Activated T-helper 1 cell treated with anti-CD3 and anti-CD28 coated beads, Interleukin-12 subunit alpha, Interleukin-12 subunit beta, Interleukin-2, Interleukin-4 antibody, amounts not matched to agents 30 ng/mL and 10 ng/mL and 1 ng/mL, durations not matched to agents 14 hours and 24 hours and 36 hours (primary cell): ENCODE results near the gene VPS26B. TPM values are rescaled to one million over a fixed set of nuclear protein-coding genes. Genes with fewer than 3 reads are reported as not detected.
"Not testable (repeated sequence)": the region's sequence is repeated elsewhere in the genome, so short reads cannot be mapped to it uniquely, and the experiment has no call there.

Experiments
- DNase-seq: peaks from one replicate; pipeline ENCODE4 v3.0.0; 2021; ENCODE audit warnings: low spot score
- H3K27ac Mint-ChIP-seq: one replicate; pipeline ENCODE4 v1.8.0; 2021; ENCODE audit warnings: mild to moderate bottlenecking, mixed read lengths
- H3K27me3 Mint-ChIP-seq: one replicate; pipeline ENCODE4 v1.8.0; 2022; ENCODE audit warnings: mild to moderate bottlenecking, moderate library complexity, mixed read lengths; ENCODE audit not compliant: insufficient read depth
- H3K36me3 Mint-ChIP-seq: one replicate; pipeline ENCODE4 v1.8.0; 2021; ENCODE audit warnings: low read depth, mixed read lengths
- H3K4me1 Mint-ChIP-seq: one replicate; pipeline ENCODE4 v1.8.0; 2021; ENCODE audit warnings: low read depth, mixed read lengths
- H3K4me3 Mint-ChIP-seq: one replicate; pipeline ENCODE4 v1.8.0; 2021; ENCODE audit warnings: mild to moderate bottlenecking, moderate library complexity, mixed read lengths
- H3K9me3 Mint-ChIP-seq: one replicate; pipeline ENCODE4 v1.8.0; 2021; ENCODE audit warnings: mixed read lengths
- intact Hi-C: fragments of 100-400 bp; cut with micrococcal nuclease; formaldehyde crosslinking; loops from one replicate; pipeline ENCODE4 v1.15.1; 2024
- total RNA-seq: library from RNA; stranded (reverse); gene quantifications from 2 replicates; pipeline ENCODE4 v1.2.3, GENCODE V29; 2022

VPS26B gene
- total RNA-seq, 1 donor from 2014 or later, result 43.2 TPM

DNA sequence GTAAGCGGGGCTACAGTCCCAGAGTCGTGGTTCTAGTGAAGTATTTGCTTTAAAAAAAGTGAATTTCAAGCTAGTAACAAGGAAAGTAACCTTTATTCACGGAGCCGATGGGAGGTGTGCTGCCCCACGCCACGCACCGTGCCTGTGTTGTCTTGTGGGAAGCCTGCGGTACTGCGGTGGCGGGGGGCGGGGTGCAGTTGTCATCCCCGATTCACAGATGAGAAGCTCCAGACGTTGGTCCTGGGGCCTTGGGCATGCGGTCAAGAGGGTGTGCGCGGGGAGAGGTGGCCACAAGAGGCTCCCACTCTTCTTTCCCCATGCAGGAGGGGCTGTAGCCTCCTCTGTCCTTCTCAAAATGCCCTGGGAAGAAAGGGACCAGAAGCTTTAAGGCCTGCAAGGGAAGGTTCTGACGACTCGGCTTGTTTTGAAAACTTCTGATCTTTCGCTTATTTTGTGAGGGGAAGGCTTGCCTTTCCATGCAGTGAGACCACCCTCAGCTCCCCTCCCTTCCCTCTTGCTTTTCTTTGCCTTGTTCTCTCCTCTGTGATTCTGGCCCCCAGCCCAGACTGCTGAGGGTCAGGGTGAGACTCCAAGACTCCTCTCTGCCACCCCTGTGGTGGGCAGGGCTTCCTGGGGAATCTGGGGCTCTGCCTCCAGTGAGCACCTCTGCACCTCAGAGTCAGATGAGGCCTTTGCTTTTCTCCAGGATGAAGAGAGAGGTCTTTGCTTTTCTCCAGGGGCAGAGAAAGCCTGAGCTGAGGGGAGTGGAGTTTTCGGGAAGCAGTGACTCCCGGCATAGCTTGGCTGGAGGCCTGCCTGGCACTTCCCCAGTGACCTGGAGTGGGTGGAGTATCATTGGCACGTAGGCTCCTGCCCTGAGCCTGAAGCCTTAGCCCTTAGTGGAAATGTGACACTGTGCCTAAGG, 57.9 kb downstream of the VPS26B start:
- intact Hi-C loops, result no loop called here
- Mint-ChIP-seq H3K36me3 (peaks cover 7% of the 10 kb centered on the region), H3K9me3 (no peaks in the 10 kb centered on the region), H3K27ac (no peak overlapping the region), H3K4me3 (no peak overlapping the region), H3K4me1 (peaks cover 13% of the 10 kb centered on the region), H3K27me3 (no peaks in the 10 kb centered on the region)
- DNase-seq, result no peak

DNA sequence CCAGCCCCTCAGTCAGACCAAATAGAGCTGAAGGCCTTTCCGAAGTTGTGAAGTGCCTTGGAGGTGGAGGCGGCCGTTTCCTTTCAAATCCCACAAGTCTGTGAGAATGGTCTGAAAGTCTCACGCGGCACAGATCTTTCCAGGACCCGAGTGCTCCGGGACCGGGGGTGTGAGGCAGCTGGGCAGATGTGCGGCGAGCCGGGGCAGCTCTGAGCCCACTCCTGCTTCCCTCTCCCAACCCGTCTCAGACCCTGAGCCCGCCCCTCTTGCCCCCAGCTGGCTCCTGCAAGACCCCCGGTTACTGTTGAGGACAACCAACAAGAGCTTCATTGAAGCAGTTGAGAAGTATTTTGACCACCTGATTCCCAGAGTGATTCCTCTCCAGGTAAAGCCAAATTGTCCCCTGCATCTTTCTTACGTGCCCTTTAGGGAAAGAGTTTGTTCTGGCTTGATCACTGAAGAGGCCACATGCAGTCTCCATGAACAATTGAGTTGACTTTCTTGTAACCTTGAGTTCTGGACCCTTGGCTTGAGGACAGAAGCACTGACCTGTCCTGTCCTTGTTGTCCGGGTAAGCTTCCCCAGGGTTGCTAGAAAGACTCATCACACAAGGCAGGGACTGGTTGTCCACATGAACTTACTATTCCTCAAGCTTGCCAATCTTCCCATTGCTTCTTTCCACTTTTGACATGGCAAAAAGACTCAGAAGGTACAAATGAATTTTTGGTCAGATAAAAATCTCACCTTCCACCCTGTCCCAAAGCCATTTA, 59.2 kb downstream of the VPS26B start:
- no peaks in the 10 kb centered on the region for H3K27me3 Mint-ChIP-seq
- peaks cover 5% of the 10 kb centered on the region for H3K36me3 Mint-ChIP-seq
- no peak for DNase-seq
- H3K4me1 Mint-ChIP-seq, result peaks cover 8% of the 10 kb centered on the region
- H3K9me3 Mint-ChIP-seq, result no peaks in the 10 kb centered on the region
- no peak overlapping the region for H3K27ac Mint-ChIP-seq
- H3K4me3 Mint-ChIP-seq, result no peak overlapping the region
- intact Hi-C loops, result no loop called here

DNA sequence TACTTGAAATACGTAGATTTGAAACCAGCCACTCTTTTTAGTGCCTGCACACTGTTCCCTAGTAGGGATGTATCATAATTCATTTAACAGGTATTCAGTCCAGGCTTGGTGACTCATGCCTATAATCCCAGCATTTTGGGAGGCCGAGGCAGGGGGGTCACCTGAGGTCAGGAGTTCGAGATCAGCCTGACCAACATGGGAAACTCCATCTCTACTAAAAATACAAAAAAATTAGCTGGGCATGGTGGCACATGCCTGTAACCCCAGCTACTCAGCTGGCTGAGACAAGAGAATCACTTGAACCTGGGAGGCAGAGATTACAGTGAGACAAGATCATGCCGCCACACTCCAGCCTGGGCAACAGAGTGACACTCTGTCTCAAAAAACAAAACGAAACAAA, 59.9 kb downstream of the VPS26B start:
- H3K27ac Mint-ChIP-seq, intact Hi-C loops, DNase-seq, H3K4me1 Mint-ChIP-seq, H3K36me3 Mint-ChIP-seq, H3K27me3 Mint-ChIP-seq, H3K4me3 Mint-ChIP-seq, H3K9me3 Mint-ChIP-seq: not testable (repeated sequence)

DNA sequence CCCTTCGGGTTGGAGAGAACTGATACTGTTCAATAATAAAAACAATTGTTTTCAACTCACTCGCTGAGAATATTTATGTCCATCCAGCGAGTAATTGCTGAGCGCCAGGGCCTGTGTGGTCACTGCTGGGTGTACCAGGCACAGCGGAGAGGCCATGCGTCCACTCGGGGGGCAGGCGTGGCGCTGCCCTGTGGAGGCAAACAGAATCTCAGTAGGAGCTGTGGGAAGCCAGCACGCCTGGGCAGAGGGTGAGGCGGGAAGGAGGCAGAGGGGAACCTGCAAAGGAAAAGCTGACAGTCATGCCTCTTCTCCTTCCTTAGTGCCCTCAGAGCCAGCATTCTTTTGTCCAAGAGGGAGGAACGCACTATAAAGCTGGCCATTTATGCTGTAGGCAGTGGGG, 63.1 kb downstream of the VPS26B start:
- peaks cover 2% of the 10 kb centered on the region for H3K36me3 Mint-ChIP-seq
- H3K4me3 Mint-ChIP-seq, result no peak overlapping the region
- H3K27ac Mint-ChIP-seq, result no peak overlapping the region
- no peaks in the 10 kb centered on the region for H3K27me3 Mint-ChIP-seq
- H3K9me3 Mint-ChIP-seq, result no peaks in the 10 kb centered on the region
- DNase-seq, result no peak
- intact Hi-C loops, result no loop called here
- no peaks in the 10 kb centered on the region for H3K4me1 Mint-ChIP-seq

DNA sequence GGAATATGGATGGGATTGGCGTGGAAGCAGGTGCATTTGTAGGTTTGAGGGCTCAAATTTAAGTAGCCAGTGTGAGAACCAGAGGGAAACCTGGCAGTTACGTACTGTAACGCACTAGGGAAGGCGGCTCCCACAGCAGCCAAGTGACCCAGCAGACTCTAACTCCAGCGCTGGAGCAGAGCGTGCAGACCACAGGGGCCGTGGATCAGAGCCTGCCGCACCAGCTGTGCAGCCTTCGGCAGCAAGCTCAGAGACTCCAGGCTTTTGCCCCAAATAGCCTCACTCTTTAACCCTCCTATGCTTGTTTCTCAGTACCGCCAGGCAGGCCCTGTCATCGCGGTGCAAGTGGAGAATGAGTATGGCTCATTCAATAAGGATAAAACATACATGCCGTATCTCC, 64.0 kb downstream of the VPS26B start:
- no peak for DNase-seq
- no peaks in the 10 kb centered on the region for H3K4me1 Mint-ChIP-seq
- H3K36me3 Mint-ChIP-seq, result peaks cover 2% of the 10 kb centered on the region
- H3K27me3 Mint-ChIP-seq, result no peaks in the 10 kb centered on the region
- H3K4me3 Mint-ChIP-seq, result no peak overlapping the region
- H3K9me3 Mint-ChIP-seq, result no peaks in the 10 kb centered on the region
- intact Hi-C loops, result no loop called here
- no peak overlapping the region for H3K27ac Mint-ChIP-seq

DNA sequence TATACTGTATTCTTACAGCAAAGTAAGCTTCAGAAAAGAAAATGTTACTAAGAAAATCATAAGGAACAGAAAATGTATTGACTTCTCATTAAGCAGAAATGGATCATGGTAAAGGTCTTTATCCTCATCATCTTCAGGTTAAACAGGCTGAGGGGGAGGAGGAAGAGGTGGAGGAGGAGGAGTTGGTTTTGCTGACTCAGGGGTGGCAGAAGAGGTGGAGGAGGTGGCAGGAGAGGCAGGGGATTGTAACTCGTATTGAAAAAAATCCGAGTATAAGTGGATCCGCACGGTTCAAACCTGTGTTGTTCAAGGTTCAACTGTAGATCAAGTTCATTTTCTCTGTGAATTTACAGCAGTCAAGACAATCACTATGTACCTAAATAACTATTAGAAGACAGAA, 64.7 kb downstream of the VPS26B start:
- Mint-ChIP-seq H3K36me3 (peaks cover 2% of the 10 kb centered on the region), H3K9me3 (no peaks in the 10 kb centered on the region), H3K4me3 (no peak overlapping the region), H3K27me3 (no peaks in the 10 kb centered on the region), H3K4me1 (no peaks in the 10 kb centered on the region), H3K27ac (no peak overlapping the region)
- intact Hi-C loops, result no loop called here
- no peak for DNase-seq

DNA sequence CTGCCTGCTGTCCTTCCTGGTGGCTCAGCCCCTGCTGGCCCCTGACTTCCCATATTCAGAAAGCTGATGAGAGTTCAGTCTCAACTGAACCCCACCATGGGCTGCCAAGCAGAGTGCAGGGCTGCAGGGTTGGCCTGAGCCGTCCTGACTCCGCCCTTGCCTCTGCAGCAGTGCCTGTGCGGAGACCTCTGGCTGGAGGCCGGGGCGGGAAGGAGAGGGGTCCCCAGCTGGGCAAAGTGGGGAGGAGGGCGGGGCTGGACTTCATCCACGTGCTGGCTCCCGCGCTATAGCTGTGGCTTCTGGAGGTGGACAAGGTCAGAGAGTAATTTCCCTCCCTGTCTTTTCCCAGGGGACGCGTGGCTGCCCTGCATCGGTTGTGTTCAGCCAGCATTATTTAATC, 65.3 kb downstream of the VPS26B start:
- no peak overlapping the region for H3K27ac Mint-ChIP-seq
- no peak overlapping the region for H3K4me3 Mint-ChIP-seq

DNA sequence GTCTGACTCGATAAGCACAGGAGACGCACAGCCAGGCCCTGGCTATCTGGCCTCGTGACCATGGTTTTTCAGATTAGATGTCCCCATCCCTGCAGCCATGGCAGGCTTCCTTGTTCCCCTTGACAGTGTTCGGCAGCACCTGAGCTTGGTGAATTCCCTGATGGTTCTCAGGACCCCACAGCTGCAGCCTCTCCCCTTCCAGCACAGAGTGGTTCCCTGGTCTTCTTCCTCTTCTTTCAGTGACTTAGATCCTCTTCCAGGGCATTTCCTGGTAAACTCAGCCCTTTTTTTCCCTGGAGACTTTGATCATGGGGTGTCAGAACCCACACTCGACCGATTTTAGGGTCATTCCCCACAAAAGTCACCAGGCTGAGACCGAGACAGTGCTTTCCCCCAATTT, 66.2 kb downstream of the VPS26B start:
- no peak overlapping the region for H3K4me3 Mint-ChIP-seq
- H3K4me1 Mint-ChIP-seq, result no peaks in the 10 kb centered on the region
- peaks cover 9% of the 10 kb centered on the region for H3K36me3 Mint-ChIP-seq
- DNase-seq, result no peak
- no peak overlapping the region for H3K27ac Mint-ChIP-seq
- intact Hi-C loops, result no loop called here
- no peaks in the 10 kb centered on the region for H3K27me3 Mint-ChIP-seq
- H3K9me3 Mint-ChIP-seq, result no peaks in the 10 kb centered on the region

More for the DNA sequence above, 65.3 kb downstream of the VPS26B start:
- intact Hi-C loops, result no loop called here
- no peak for DNase-seq
- H3K36me3 Mint-ChIP-seq, result peaks cover 5% of the 10 kb centered on the region
- H3K9me3 Mint-ChIP-seq, result no peaks in the 10 kb centered on the region
- no peaks in the 10 kb centered on the region for H3K4me1 Mint-ChIP-seq
- H3K27me3 Mint-ChIP-seq, result no peaks in the 10 kb centered on the region

DNA sequence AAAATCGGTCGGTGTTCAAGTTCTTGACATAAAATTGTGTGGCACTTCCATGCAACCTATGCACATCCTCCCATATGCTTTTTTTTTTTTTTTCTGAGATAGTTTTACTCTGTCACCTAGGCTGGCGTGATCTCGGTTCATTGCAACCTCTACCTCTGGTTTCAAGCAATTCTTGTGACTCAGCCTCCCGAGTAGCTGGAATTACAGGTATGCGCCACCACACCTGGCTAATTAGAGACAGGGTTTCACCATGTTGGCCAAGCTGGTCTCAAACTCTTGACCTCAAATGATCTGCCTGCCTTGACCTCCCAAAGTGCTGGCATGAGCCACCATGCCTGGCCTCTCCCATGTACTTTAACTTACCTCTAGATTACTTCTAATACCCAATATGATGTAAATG, 66.7 kb downstream of the VPS26B start:
- H3K4me1 Mint-ChIP-seq, result no peaks in the 10 kb centered on the region
- DNase-seq, result no peak
- no peaks in the 10 kb centered on the region for H3K27me3 Mint-ChIP-seq
- no peak overlapping the region for H3K4me3 Mint-ChIP-seq
- intact Hi-C loops, result no loop called here
- H3K27ac Mint-ChIP-seq, result no peak overlapping the region
- H3K36me3 Mint-ChIP-seq, result peaks cover 12% of the 10 kb centered on the region
- no peaks in the 10 kb centered on the region for H3K9me3 Mint-ChIP-seq

DNA sequence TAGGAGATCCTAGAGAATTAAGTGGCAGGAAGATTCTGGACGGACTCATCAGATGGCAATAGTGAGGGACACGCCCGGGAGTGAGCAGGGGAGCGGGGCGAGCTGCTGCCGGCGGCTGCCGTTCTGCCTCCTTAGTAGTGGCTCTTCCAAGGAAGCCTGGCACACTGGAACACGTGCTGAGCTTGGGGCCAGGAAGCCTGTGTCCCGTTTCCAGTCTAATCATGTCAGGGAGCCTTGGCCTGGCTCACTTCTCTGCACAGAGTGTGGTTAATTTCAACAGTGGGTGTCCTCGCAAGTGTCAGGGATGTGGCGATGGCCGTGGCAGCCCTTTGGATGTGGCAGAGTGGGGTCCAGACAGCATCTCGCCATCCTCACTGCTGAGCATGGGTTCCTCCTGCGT, 68.2 kb downstream of the VPS26B start:
- H3K4me3 Mint-ChIP-seq, result no peak overlapping the region

DNA sequence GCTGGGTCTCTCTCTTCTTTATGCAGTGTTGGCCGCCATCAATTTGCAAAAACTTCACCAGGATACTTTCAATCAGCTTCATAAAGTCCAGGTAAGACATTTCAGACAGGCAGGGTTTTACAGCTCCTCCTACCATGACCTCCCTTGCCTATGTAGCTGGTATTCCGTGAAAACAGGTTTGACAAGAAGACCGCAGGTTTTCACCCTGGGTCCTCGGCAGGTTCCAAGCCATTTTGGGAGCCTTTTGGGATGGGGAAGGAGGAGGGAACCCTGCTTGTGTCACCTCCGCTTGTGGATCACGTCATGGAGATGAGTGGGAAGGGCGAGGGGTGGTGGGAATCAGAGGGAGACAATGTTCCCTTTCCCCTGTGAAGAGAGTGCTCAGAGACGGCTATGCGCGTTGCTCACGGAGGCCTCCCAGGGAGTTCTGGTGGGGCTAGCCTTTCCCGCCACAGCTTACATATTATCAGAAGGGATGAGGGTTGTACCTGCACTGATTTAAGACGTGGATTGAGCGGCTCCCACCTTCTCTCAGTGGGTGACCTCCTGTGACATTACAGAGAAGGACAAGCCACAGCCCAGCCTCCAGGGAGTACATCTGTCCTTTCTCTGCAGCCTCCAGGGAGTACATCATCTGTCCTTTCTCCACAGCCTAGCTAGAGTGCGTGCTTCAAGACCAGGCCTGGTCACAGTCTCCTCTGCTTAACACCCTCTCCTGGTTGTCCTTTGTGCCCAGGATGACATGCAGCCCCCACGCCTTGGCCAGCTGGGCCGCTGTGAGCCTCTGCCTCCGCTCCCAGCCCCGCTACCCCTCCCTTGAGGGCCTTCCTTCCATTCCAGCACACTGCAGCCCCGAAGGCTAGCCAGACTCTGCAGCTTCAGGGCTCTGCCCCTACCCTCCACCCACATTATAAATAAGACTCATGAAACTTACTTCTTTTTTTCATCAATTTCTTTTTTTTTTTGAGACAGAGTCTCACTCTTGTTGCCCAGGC, 68.9 kb downstream of the VPS26B start:
- peaks cover 14% of the 10 kb centered on the region for H3K36me3 Mint-ChIP-seq
- H3K27ac Mint-ChIP-seq, result no peak overlapping the region
- no peaks in the 10 kb centered on the region for H3K4me1 Mint-ChIP-seq
- no peak for DNase-seq
- no peaks in the 10 kb centered on the region for H3K27me3 Mint-ChIP-seq
- no peaks in the 10 kb centered on the region for H3K9me3 Mint-ChIP-seq
- intact Hi-C loops, result no loop called here
- H3K4me3 Mint-ChIP-seq, result no peak overlapping the region

More for the DNA sequence above, 68.2 kb downstream of the VPS26B start:
- H3K4me1 Mint-ChIP-seq, result no peaks in the 10 kb centered on the region
- DNase-seq, result no peak
- no peaks in the 10 kb centered on the region for H3K9me3 Mint-ChIP-seq
- no peak overlapping the region for H3K27ac Mint-ChIP-seq
- no peaks in the 10 kb centered on the region for H3K27me3 Mint-ChIP-seq
- H3K36me3 Mint-ChIP-seq, result peaks cover 12% of the 10 kb centered on the region
- intact Hi-C loops, result no loop called here

DNA sequence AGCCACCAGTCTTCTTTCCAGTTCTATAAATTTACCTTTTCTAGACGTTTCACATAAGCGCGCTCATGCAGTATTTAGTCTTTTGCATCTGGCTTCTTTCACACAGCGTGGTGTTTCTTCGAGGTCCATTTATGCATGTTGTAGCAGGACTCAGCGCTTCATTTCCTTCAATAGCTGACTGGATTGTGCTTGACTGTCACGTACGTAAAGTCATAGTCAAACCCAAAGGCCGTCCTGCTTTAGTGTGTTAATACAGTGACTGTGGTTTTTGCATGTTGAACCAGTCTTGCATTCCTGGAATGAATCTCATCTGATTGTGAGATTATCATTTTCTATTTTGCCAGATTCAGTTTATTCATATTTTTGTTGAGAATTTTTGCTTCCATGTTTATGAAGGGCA, 70.2 kb downstream of the VPS26B start:
- intact Hi-C loops, result no loop called here
- no peaks in the 10 kb centered on the region for H3K4me1 Mint-ChIP-seq
- H3K27ac Mint-ChIP-seq, result no peak overlapping the region
- peaks cover 19% of the 10 kb centered on the region for H3K36me3 Mint-ChIP-seq
- no peak overlapping the region for H3K4me3 Mint-ChIP-seq
- no peaks in the 10 kb centered on the region for H3K27me3 Mint-ChIP-seq
- DNase-seq, result no peak
- no peaks in the 10 kb centered on the region for H3K9me3 Mint-ChIP-seq
